HepG2 (cell line): Measurements from ENCODE around the gene CMTM1.

ENCODE experiments used
- HOMEZ ChIP-seq: IDR thresholded peaks from 2 replicates; pipeline ENCODE4 v1.6.1; 2016; ENCODE audit warnings: low read depth
- IRF2 ChIP-seq: IDR thresholded peaks from 2 replicates; pipeline ENCODE4 v1.6.1; 2018; ENCODE audit warnings: missing genetic modification reagents, missing compliant biosample characterization
- JUND ChIP-seq: sonication (generic); formaldehyde crosslinking; IDR thresholded peaks from 2 replicates; pipeline ENCODE4 v1.8.0; 2022; ENCODE audit warnings: mild to moderate bottlenecking, missing genetic modification reagents
- MAFF ChIP-seq: IDR thresholded peaks from 2 replicates; pipeline ENCODE4 v1.6.1; 2011; ENCODE audit warnings: low read depth, low read length, improper control_type of control experiment
- NONO ChIP-seq, 2 experiments: fragments of 450-650 bp in 1 of 2; sonication (generic) in 1 of 2; formaldehyde crosslinking in 1 of 2; IDR thresholded peaks in 1 of 2; conservative IDR thresholded peaks in 1 of 2; 2 replicates each; pipeline versions ENCODE4 v1.6.1 to v1.8.0; 2017 to 2022; ENCODE audit warnings: mild to moderate bottlenecking in 1 of 2, missing genetic modification reagents in 1 of 2, moderate library complexity in 1 of 2
- RAD21 ChIP-seq: fragments of 450-650 bp; formaldehyde crosslinking; IDR thresholded peaks from 2 replicates; pipeline ENCODE4 v1.5.0; 2020; ENCODE audit warnings: mild to moderate bottlenecking
- RFX5 ChIP-seq: IDR thresholded peaks from 2 replicates; pipeline ENCODE4 v1.6.1; 2011; ENCODE audit warnings: low read depth, low read length, improper control_type of control experiment
- SP1 ChIP-seq, 2 experiments: fragments of 450-650 bp in 1 of 2; sonication (generic) in 1 of 2; formaldehyde crosslinking in 1 of 2; IDR thresholded peaks; 2 replicates each; pipeline versions ENCODE4 v1.4.0 to v1.6.1; 2016 to 2020; ENCODE audit warnings: missing genetic modification reagents in 1 of 2
- SP2 ChIP-seq: sonication (generic); formaldehyde crosslinking; IDR thresholded peaks from 2 replicates; pipeline ENCODE4 v1.5.1; 2020; ENCODE audit warnings: mild to moderate bottlenecking, missing genetic modification reagents
- YEATS2 ChIP-seq: sonication (generic); formaldehyde crosslinking; IDR thresholded peaks from 2 replicates; pipeline ENCODE4 v1.4.0; 2020; ENCODE audit warnings: missing genetic modification reagents, borderline replicate concordance
- ZBTB44 ChIP-seq: sonication (generic); formaldehyde crosslinking; IDR thresholded peaks from 2 replicates; pipeline ENCODE4 v1.4.0; 2020; ENCODE audit warnings: missing genetic modification reagents

DNA sequence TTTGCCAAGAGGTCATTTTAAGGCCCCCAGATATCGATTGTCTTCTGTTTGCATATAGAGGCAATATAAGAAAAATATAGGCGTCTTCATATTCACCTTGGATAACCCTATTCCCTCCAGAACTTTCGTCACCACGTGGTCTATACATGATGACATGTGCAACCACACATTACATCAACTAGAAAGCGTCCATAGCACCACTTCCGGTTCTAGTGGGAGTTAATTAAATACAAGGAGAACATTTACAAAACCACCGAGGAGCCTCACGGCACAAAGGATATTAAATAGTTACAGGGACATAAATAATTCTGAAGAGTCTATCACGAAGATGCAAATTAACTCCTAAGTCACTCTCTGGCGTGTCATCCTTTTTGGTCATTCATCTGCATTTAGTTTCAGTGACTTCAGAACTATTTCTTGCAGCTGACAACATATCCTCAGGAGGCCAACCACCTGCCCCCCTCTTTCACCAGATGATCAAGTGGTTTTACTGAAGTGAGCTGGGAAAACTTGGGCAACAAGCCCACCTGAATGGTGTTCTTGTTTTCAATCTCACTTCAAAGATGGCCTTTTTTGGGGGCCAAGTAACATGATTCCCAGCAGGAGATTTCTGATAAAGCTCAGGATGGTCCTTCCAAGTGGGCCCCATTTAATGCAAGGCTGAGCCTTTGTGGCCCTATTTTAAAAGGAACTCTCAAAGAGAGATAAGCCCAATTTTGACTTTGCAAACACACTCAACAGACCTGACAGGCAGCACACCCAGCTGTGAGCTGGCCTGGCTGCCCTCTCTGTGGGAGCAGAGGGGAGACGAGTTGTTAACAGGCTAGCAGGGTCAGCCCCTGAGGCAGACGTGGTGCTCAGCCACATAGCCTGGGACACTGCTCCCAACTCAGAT, 53.5 kb downstream of the CMTM1 start:
- no peak for TF ChIP-seq RAD21 (CRISPR knock-in tag)
- TF ChIP-seq SP1 (IDR thresholded peaks at IDR 0.05): no peak
- TF ChIP-seq SP1 (CRISPR knock-in tag; IDR thresholded peaks at IDR 0.05): no peak
- no peak for TF ChIP-seq YEATS2 (CRISPR knock-in tag)
- no peak for TF ChIP-seq HOMEZ (CRISPR knock-in tag)
- no peak for TF ChIP-seq JUND (CRISPR knock-in tag)
- no peak for TF ChIP-seq RFX5
- no peak for TF ChIP-seq SP2 (CRISPR knock-in tag)
- no peak for TF ChIP-seq ZBTB44 (CRISPR knock-in tag)
- TF ChIP-seq IRF2 (CRISPR knock-in tag): no peak
- TF ChIP-seq MAFF: no peak
- TF ChIP-seq NONO (IDR thresholded peaks at IDR 0.05): no peak
- no peak for TF ChIP-seq NONO (CRISPR knock-in tag; conservative IDR thresholded peaks at IDR 0.05)
